GM21576 (cell line): ENCODE results near the gene PHAX.
"Not testable (repeated sequence)": the region's sequence is repeated elsewhere in the genome, so short reads cannot be mapped to it uniquely, and the experiment has no call there.

Experiments
- ATAC-seq: cut with Tn5 transposase; IDR thresholded peaks from one replicate; pipeline ENCODE4 v1.9.1; 2021; ENCODE audit warnings: mild to moderate bottlenecking, moderate library complexity; ENCODE audit not compliant: unreplicated experiment

The PHAX gene

GRCh38 chr5:126603402-126603991, 2.8 kb downstream of the PHAX start:
- ATAC-seq = no peak

- ATAC-seq = no peak
Observed at GRCh38 chr5:126605525-126605924, 4.8 kb downstream of the PHAX start.

- no peak for ATAC-seq
Observed at GRCh38 chr5:126610160-126610559, 9.4 kb downstream of the PHAX start.

GRCh38 chr5:126610616-126611015, 9.9 kb downstream of the PHAX start:
- no peak for ATAC-seq

GRCh38 chr5:126613941-126614592, 13.3 kb downstream of the PHAX start:
- no peak for ATAC-seq

- ATAC-seq = peak; percentile 97
Observed at GRCh38 chr5:126615286-126615685, 14.5 kb downstream of the PHAX start.

- ATAC-seq = not testable (repeated sequence)
Observed at GRCh38 chr5:126617603-126618002, 16.9 kb downstream of the PHAX start.

GRCh38 chr5:126619781-126620180, 19.0 kb downstream of the PHAX start:
- ATAC-seq = no peak

GRCh38 chr5:126624534-126624933, 23.8 kb downstream of the PHAX start:
- ATAC-seq = no peak

- no peak for ATAC-seq
Observed at GRCh38 chr5:126628102-126628501, 27.4 kb downstream of the PHAX start.

- ATAC-seq = no peak
Observed at GRCh38 chr5:126631920-126632319, 31.2 kb downstream of the PHAX start.

GRCh38 chr5:126633552-126633951, 32.8 kb downstream of the PHAX start:
- no peak for ATAC-seq

GRCh38 chr5:126635585-126635984, 34.8 kb downstream of the PHAX start:
- ATAC-seq = no peak

- ATAC-seq = no peak
Observed at GRCh38 chr5:126636956-126637355, 36.2 kb downstream of the PHAX start.

- peak; percentile 27 for ATAC-seq
Observed at GRCh38 chr5:126640866-126641265, 40.1 kb downstream of the PHAX start.

GRCh38 chr5:126641387-126641786, 40.6 kb downstream of the PHAX start:
- ATAC-seq = peak; percentile 58

- no peak for ATAC-seq
Observed at GRCh38 chr5:126645132-126645531, 44.4 kb downstream of the PHAX start.

- no peak for ATAC-seq
Observed at GRCh38 chr5:126647071-126647470, 46.3 kb downstream of the PHAX start.

- ATAC-seq = no peak
Observed at GRCh38 chr5:126648471-126648870, 47.7 kb downstream of the PHAX start.

- ATAC-seq = not testable (repeated sequence)
Observed at GRCh38 chr5:126649057-126649456, 48.3 kb downstream of the PHAX start.

- not testable (repeated sequence) for ATAC-seq
Observed at GRCh38 chr5:126649709-126650108, 49.0 kb downstream of the PHAX start.

GRCh38 chr5:126650463-126650862, 49.7 kb downstream of the PHAX start:
- ATAC-seq = no peak
